ENCODE measurements around the gene VIL1. TPM values are rescaled to one million over a fixed set of nuclear protein-coding genes. Genes with fewer than 3 reads are reported as not detected.

VIL1 gene
- total RNA-seq, 1 experiment from 2014 or later = 0.26 TPM

DNA sequence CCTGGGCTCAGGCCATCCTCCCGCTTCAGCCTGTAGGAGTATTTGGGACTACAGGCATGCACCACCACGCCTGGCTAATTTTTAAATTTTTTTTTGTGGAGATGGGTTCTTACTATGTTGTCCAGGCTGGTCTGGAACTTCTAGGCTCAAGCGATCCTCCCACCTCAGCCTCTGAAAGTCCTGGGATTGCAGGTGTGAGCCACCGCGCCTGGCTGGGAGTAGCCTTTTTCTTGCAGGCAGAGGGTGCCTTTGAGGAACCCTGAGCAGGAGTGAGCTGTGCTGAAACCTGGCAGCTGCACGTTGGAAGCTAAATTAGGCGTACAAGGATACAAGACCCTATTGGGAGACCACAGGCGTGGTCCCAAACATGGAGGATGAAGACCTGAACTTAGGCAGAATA lies 11.2 kb upstream of the VIL1 start:
- peaks cover 17% of the 10 kb centered on the region for H3K4me1 ChIP-seq (ENCODE audit: insufficient read depth, low read length)
- no peak overlapping the region for H3K9ac ChIP-seq (ENCODE audit: low read length)
- no peaks in the 10 kb centered on the region for H3K9me2 ChIP-seq (replicated peaks; ENCODE audit: low read length)
- H3K79me2 ChIP-seq (ENCODE audit: low read length) = no peaks in the 10 kb centered on the region
- no peak overlapping the region for H3K4me2 ChIP-seq (ENCODE audit: low read length)
- H3K36me3 ChIP-seq (ENCODE audit: low read depth, low read length) = peaks cover 4% of the 10 kb centered on the region; the same call in 1 of the 2 replicates
- ChIA-PET POLR2A (ENCODE audit: unreplicated experiment) (interaction anchor here (0.6 kb wide), 1 partner anchor 109 kb away, joined by 3 read pairs; no protein-coding TSS in a partner anchor), CTCF (no interaction called here)
- no peaks in the 10 kb centered on the region for H3F3A ChIP-seq (ENCODE audit: low read length, unreplicated experiment)
- no peak for TF ChIP-seq EZH2phosphoT487 (IDR thresholded peaks at IDR 0.05; ENCODE audit: borderline replicate concordance, low read length)
- ATAC-seq (no peak), DNase-seq (no peak)
- BruUV-seq (replicated peaks) = no TSS peak
- no peaks in the 10 kb centered on the region for H3K27me3 ChIP-seq (ENCODE audit: low read length)
- no peaks in the 10 kb centered on the region for H4K20me1 ChIP-seq (ENCODE audit: low read length)
- H3K4me3 ChIP-seq (ENCODE audit: low read length) = no peak overlapping the region
- intact Hi-C loops (cut with micrococcal nuclease) = loop anchor here (2.0 kb wide), 1 partner anchor 37 kb away; no protein-coding TSS in a partner anchor
- no peaks in the 10 kb centered on the region for H3K9me3 ChIP-seq (ENCODE audit: low read length)
- no peak overlapping the region for H3K27ac ChIP-seq (ENCODE audit: low read length)
- no peak overlapping the region for H2AFZ ChIP-seq (ENCODE audit: low read length)

DNA sequence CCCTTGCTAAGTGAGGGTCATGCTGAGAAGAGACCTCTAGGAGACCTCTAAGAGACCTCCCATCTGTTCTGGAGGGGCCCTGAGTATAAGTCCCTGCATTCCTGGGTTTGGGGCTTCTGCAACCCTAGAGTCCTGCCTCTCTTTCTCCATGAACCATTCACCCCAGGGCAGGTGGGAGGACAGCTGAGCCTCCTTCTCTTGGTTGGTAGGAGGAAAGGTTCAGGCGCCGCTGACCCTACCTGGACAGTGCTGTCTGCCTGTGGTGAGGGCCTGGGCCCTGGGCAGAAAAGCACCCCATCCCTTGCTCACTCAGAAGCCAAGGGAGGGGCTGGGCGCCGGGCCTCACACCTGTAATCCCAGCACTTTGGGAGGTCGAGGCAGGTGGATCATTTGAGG lies 604 bp upstream of the VIL1 start:
- BruUV-seq (replicated peaks) = no TSS peak
- Histone ChIP-seq H3F3A (ENCODE audit: low read length, unreplicated experiment) (no peaks in the 10 kb centered on the region), H3K79me2 (ENCODE audit: low read length) (no peaks in the 10 kb centered on the region), H3K9ac (ENCODE audit: low read length) (no peak overlapping the region), H3K9me3 (ENCODE audit: low read length) (no peaks in the 10 kb centered on the region), H2AFZ (ENCODE audit: low read length) (no peak overlapping the region), H3K27me3 (ENCODE audit: low read length) (no peaks in the 10 kb centered on the region), H3K4me3 (ENCODE audit: low read length) (no peak overlapping the region), H3K4me1 (ENCODE audit: insufficient read depth, low read length) (no peaks in the 10 kb centered on the region), H3K27ac (ENCODE audit: low read length) (no peak overlapping the region), H3K4me2 (ENCODE audit: low read length) (no peak overlapping the region), H3K9me2 (replicated peaks; ENCODE audit: low read length) (no peaks in the 10 kb centered on the region), H4K20me1 (ENCODE audit: low read length) (no peaks in the 10 kb centered on the region), H3K36me3 (ENCODE audit: low read depth, low read length) (no peaks in the 10 kb centered on the region)
- ChIA-PET CTCF (no interaction called here), POLR2A (ENCODE audit: unreplicated experiment) (no interaction called here)
- ATAC-seq = no peak
- intact Hi-C loops (cut with micrococcal nuclease) = no loop called here
- no peak for DNase-seq
- no peak for TF ChIP-seq EZH2phosphoT487 (IDR thresholded peaks at IDR 0.05; ENCODE audit: borderline replicate concordance, low read length)
- TF ChIP-seq, protein P1, sequence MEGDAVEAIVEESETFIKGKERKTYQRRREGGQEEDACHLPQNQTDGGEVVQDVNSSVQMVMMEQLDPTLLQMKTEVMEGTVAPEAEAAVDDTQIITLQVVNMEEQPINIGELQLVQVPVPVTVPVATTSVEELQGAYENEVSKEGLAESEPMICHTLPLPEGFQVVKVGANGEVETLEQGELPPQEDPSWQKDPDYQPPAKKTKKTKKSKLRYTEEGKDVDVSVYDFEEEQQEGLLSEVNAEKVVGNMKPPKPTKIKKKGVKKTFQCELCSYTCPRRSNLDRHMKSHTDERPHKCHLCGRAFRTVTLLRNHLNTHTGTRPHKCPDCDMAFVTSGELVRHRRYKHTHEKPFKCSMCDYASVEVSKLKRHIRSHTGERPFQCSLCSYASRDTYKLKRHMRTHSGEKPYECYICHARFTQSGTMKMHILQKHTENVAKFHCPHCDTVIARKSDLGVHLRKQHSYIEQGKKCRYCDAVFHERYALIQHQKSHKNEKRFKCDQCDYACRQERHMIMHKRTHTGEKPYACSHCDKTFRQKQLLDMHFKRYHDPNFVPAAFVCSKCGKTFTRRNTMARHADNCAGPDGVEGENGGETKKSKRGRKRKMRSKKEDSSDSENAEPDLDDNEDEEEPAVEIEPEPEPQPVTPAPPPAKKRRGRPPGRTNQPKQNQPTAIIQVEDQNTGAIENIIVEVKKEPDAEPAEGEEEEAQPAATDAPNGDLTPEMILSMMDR (conservative IDR thresholded peaks at IDR 0.05; ENCODE audit: low read depth, low read length) = no peak
- no peak for TF ChIP-seq EZH2 (IDR thresholded peaks at IDR 0.05; ENCODE audit: low read length, unreplicated experiment)

DNA sequence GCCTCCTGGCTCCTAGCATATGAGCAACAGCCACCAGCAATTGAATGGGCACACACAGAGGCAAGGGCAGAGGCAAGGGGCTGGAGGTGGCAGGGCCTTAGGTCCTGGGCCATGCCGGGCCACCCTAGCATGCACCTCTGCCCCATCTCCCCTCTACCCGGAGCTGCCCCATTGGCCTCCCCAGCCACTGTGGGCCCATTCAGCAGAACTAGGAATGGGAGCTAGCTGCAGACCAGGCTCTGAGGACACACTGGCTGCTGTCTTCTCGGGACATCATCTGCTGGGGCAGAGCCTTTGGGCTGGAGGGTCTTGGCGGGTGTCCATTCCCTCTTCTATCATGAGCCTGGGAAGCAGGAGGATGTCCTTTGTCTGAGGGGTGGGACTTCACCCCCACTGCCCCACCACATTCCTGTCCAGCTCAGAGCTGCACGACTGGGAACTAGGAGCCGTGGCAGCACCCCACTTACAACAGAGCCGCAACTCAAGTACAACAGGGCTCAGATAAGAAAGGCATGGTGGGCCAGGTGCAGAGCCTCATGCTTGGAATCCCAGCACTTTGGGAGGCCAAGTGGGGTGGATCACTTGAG lies 800 bp downstream of the VIL1 start:
- ATAC-seq = no peak

More for the DNA sequence above, 800 bp downstream of the VIL1 start:
- H3K79me2 ChIP-seq (ENCODE audit: low read length) = no peaks in the 10 kb centered on the region
- no peak overlapping the region for H3K27ac ChIP-seq (ENCODE audit: low read length)
- no peaks in the 10 kb centered on the region for H3F3A ChIP-seq (ENCODE audit: low read length, unreplicated experiment)
- CTCF ChIA-PET = no interaction called here
- no peaks in the 10 kb centered on the region for H3K9me2 ChIP-seq (replicated peaks; ENCODE audit: low read length)
- no peaks in the 10 kb centered on the region for H3K4me1 ChIP-seq (ENCODE audit: insufficient read depth, low read length)
- intact Hi-C loops (cut with micrococcal nuclease) = no loop called here
- H3K9me3 ChIP-seq (ENCODE audit: low read length) = no peaks in the 10 kb centered on the region
- H4K20me1 ChIP-seq (ENCODE audit: low read length) = no peaks in the 10 kb centered on the region
- no peaks in the 10 kb centered on the region for H3K36me3 ChIP-seq (ENCODE audit: low read depth, low read length)
- no TSS peak for BruUV-seq (replicated peaks)
- H3K4me2 ChIP-seq (ENCODE audit: low read length) = no peak overlapping the region
- no peak overlapping the region for H3K4me3 ChIP-seq (ENCODE audit: low read length)
- TF ChIP-seq EZH2 (IDR thresholded peaks at IDR 0.05; ENCODE audit: low read length, unreplicated experiment) (no peak), EZH2phosphoT487 (IDR thresholded peaks at IDR 0.05; ENCODE audit: borderline replicate concordance, low read length) (no peak)
- TF ChIP-seq, protein P1 (conservative IDR thresholded peaks at IDR 0.05; ENCODE audit: low read depth, low read length) = no peak
- DNase-seq = no peak
- POLR2A ChIA-PET (ENCODE audit: unreplicated experiment) = no interaction called here
- no peaks in the 10 kb centered on the region for H3K27me3 ChIP-seq (ENCODE audit: low read length)
- no peak overlapping the region for H2AFZ ChIP-seq (ENCODE audit: low read length)
- H3K9ac ChIP-seq (ENCODE audit: low read length) = no peak overlapping the region
